ENCODE data around the gene NCMAP. TPM values are rescaled to one million over a fixed set of nuclear protein-coding genes. Genes with fewer than 3 reads are reported as not detected.

The NCMAP gene
- total RNA-seq, 2 donors from 2014 or later = 0.76 to 1.3 TPM

GRCh38 chr1:24622218-24622617 is 66.3 kb downstream of the NCMAP start:
- Mint-ChIP-seq H3K27me3 (ENCODE audit: low read depth) (peaks cover 42% of the 10 kb centered on the region), H3K9me3 (no peaks in the 10 kb centered on the region), H3K27ac (no peak overlapping the region), H3K4me1 (ENCODE audit: low read depth) (no peaks in the 10 kb centered on the region), H3K36me3 (ENCODE audit: insufficient read depth in 2 of 2) (no peaks in the 10 kb centered on the region), H3K4me3 (no peak overlapping the region)
- no peak for ATAC-seq (replicated peaks in 1 of 2)
- DNase-seq = no peak

DNA sequence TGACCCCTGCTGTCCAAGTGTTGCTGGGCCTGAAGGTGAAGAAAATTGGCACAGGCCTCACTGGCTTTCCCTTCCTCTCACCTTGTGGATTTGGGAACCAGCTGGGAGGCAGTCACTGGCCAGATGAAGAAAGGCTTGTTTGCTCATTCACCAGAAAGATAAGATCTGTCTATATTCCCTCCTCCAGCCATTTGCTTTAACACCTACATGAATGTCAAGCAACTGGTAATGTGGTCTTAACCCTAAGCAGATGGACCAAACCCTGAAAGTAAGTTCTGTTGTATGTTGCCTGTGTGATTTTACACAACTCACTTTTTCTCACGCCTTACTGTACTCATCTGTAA is 76.9 kb downstream of the NCMAP start:
- Mint-ChIP-seq H3K27me3 (ENCODE audit: low read depth) (no peaks in the 10 kb centered on the region), H3K9me3 (no peaks in the 10 kb centered on the region), H3K4me3 (no peak overlapping the region), H3K4me1 (ENCODE audit: low read depth) (peaks cover 12% of the 10 kb centered on the region), H3K36me3 (ENCODE audit: insufficient read depth in 2 of 2) (no peaks in the 10 kb centered on the region), H3K27ac (no peak overlapping the region)
- DNase-seq (no peak), ATAC-seq (replicated peaks in 1 of 2) (no peak)

- no peaks in the 10 kb centered on the region for H3K9me3 Mint-ChIP-seq
- no peaks in the 10 kb centered on the region for H3K27me3 Mint-ChIP-seq (ENCODE audit: low read depth)
- H3K4me1 Mint-ChIP-seq (ENCODE audit: low read depth) = peaks cover 27% of the 10 kb centered on the region
- DNase-seq = no peak
- peak overlapping the region; percentile 45 for H3K27ac Mint-ChIP-seq
- ATAC-seq (replicated peaks in 1 of 2) = peak; percentile 64 to 82
- no peak overlapping the region for H3K4me3 Mint-ChIP-seq
- no peaks in the 10 kb centered on the region for H3K36me3 Mint-ChIP-seq (ENCODE audit: insufficient read depth in 2 of 2)
Measured at GRCh38 chr1:24635195-24635843, 79.4 kb downstream of the NCMAP start.

DNA sequence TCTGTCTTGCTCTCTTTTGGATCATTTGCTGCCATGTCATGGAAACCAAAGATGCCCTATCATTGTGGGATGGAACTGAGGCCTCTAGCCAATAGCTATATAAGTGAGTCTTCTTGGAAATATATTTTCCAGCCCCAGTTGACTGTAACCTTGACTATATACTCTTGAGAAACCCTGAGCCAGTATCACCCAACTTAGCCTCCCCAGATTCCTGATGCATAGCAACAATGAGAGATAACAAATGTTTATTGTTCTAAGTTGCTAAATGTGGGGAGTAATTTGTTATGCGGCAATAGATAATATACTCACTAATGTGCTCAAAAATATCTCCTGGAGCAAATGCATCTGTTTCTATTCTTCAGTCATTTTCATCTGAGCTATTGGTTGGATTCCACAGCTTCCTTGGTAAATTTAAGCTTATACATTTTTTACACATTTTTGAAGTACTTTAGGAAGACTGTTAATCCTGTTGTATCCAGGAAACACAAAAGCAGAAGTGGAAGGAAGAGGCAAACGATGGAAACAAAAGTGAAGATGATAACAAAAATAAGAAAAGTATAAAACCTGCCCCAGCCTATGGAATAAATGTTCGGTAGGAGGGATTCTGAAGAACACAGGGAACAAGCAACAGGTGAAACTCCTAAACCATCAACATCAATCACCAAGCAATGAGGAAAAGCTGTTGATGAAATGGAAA is 80.9 kb downstream of the NCMAP start:
- Mint-ChIP-seq H3K27me3 (ENCODE audit: low read depth) (no peaks in the 10 kb centered on the region), H3K4me1 (ENCODE audit: low read depth) (peaks cover 41% of the 10 kb centered on the region), H3K27ac (no peak overlapping the region), H3K9me3 (no peaks in the 10 kb centered on the region), H3K36me3 (ENCODE audit: insufficient read depth in 2 of 2) (peaks cover 3% of the 10 kb centered on the region in 2 donors), H3K4me3 (no peak overlapping the region)
- no peak for ATAC-seq (replicated peaks in 1 of 2)
- no peak for DNase-seq

GRCh38 chr1:24639094-24639493 is 83.2 kb downstream of the NCMAP start:
- Mint-ChIP-seq H3K4me3 (peak overlapping the region in 1 of 2 donors; percentile 21), H3K36me3 (ENCODE audit: insufficient read depth in 2 of 2) (peaks cover 6 to 8% of the 10 kb centered on the region in 2 donors), H3K9me3 (no peaks in the 10 kb centered on the region), H3K27me3 (ENCODE audit: low read depth) (no peaks in the 10 kb centered on the region), H3K27ac (peak overlapping the region; percentile 51), H3K4me1 (ENCODE audit: low read depth) (peaks cover 44% of the 10 kb centered on the region)
- DNase-seq = no peak
- no peak for ATAC-seq (replicated peaks in 1 of 2)

DNA sequence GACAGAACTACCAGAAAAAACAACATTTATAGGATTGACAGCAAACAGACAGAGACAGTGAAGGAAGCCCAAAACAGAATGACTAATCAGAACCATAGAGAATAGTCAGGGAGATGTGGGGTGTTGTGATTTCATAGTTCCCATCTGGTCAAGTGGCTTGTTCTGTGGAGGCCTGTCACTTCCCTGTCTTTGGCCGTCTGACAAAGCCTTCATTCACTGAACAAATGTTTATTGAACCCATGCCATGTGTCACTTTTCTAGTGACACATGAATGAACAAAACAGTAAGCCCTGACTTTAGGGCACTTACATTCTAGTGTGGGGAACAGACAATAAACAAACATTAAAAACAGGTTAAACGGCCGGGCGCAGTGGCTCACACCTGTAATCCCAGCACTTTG is 84.0 kb downstream of the NCMAP start:
- peak overlapping the region; percentile 61 for H3K27ac Mint-ChIP-seq
- peaks cover 7 to 8% of the 10 kb centered on the region in 2 donors for H3K36me3 Mint-ChIP-seq (ENCODE audit: insufficient read depth in 2 of 2)
- ATAC-seq (replicated peaks in 1 of 2) (no peak), DNase-seq (no peak)
- H3K9me3 Mint-ChIP-seq = no peaks in the 10 kb centered on the region
- peak overlapping the region; percentile 21 to 92 for H3K4me3 Mint-ChIP-seq
- H3K27me3 Mint-ChIP-seq (ENCODE audit: low read depth) = no peaks in the 10 kb centered on the region
- H3K4me1 Mint-ChIP-seq (ENCODE audit: low read depth) = peaks cover 51% of the 10 kb centered on the region

DNA sequence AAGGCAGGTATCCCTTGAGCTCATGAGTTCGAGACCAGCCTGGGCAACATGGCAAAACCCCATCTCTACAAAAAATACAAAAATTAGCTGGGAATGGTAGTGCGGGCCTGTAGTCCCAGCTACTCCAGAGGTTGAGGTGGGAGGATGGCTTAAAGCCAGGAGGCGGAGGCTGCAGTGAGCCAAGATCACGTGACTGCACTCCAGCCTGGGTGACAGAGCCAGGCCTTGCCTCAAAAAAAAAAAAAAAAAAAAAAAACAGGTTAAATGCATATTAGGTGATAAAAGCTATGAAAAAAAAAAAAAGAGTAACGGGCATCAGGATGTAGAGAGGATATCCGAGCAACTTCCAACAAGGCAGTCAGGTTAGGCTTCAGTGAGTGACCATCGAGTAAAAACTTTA is 84.4 kb downstream of the NCMAP start:
- H3K9me3 Mint-ChIP-seq = no peaks in the 10 kb centered on the region
- H3K27me3 Mint-ChIP-seq (ENCODE audit: low read depth) = no peaks in the 10 kb centered on the region
- peaks cover 8 to 9% of the 10 kb centered on the region in 2 donors for H3K36me3 Mint-ChIP-seq (ENCODE audit: insufficient read depth in 2 of 2)
- peak overlapping the region; percentile 61 for H3K27ac Mint-ChIP-seq
- peaks cover 51% of the 10 kb centered on the region for H3K4me1 Mint-ChIP-seq (ENCODE audit: low read depth)
- DNase-seq (no peak), ATAC-seq (replicated peaks in 1 of 2) (no peak)
- peak overlapping the region; percentile 9 to 92 for H3K4me3 Mint-ChIP-seq

DNA sequence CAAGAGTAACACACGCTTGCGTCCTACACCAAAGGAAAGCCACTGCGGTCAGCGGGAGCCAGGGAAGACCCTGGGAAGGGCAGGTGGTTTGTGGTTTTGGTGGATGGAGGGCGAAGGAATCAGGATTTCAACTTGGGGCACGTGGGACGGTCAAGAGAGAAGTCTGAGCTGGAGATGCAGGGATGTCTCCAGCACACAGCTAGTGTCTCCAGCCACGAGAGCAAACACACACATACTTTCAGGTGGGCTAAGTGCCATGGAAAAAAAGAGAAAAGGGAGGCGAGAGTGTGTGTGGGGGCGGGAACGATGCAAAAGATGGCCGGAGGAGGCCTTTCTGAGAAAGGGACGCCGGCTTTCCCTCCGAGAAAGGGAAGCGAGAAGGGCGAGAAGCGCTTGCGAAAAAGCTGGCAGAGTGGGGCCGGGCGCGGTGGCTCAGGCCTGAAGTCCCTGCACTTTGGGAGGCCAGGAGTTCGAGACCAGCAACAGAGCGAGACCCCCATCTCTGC is 85.8 kb downstream of the NCMAP start:
- H3K36me3 Mint-ChIP-seq (ENCODE audit: insufficient read depth in 2 of 2) = peaks cover 8 to 13% of the 10 kb centered on the region in 2 donors
- H3K4me3 Mint-ChIP-seq = peak overlapping the region; percentile 90 to 92
- peak; percentile 36 to 49 for DNase-seq
- no peaks in the 10 kb centered on the region for H3K27me3 Mint-ChIP-seq (ENCODE audit: low read depth)
- ATAC-seq (replicated peaks in 1 of 2) = no peak
- peak overlapping the region; percentile 90 for H3K27ac Mint-ChIP-seq
- no peaks in the 10 kb centered on the region for H3K9me3 Mint-ChIP-seq
- peaks cover 57% of the 10 kb centered on the region for H3K4me1 Mint-ChIP-seq (ENCODE audit: low read depth)

GRCh38 chr1:24642481-24643362 is 86.8 kb downstream of the NCMAP start, which contains the start of gene SRRM1:
TSS of gene SRRM1 (plus strand) at chr1:24643302. CDS start at chr1:24643327, 25 bp downstream.
- Mint-ChIP-seq H3K27ac (peak within 1 kb of the TSS; percentile 98), H3K4me3 (peak within 1 kb of the TSS; percentile 90 to 92), H3K27me3 (ENCODE audit: low read depth) (no peaks in the 10 kb centered on the region), H3K4me1 (ENCODE audit: low read depth) (peaks cover 66% of the 10 kb centered on the region), H3K9me3 (no peaks in the 10 kb centered on the region), H3K36me3 (ENCODE audit: insufficient read depth in 2 of 2) (peaks cover 11 to 23% of the 10 kb centered on the region in 2 donors)
- ATAC-seq (replicated peaks in 1 of 2) (peak; percentile 92 to 93), DNase-seq (peak; percentile 98 to 99)

DNA sequence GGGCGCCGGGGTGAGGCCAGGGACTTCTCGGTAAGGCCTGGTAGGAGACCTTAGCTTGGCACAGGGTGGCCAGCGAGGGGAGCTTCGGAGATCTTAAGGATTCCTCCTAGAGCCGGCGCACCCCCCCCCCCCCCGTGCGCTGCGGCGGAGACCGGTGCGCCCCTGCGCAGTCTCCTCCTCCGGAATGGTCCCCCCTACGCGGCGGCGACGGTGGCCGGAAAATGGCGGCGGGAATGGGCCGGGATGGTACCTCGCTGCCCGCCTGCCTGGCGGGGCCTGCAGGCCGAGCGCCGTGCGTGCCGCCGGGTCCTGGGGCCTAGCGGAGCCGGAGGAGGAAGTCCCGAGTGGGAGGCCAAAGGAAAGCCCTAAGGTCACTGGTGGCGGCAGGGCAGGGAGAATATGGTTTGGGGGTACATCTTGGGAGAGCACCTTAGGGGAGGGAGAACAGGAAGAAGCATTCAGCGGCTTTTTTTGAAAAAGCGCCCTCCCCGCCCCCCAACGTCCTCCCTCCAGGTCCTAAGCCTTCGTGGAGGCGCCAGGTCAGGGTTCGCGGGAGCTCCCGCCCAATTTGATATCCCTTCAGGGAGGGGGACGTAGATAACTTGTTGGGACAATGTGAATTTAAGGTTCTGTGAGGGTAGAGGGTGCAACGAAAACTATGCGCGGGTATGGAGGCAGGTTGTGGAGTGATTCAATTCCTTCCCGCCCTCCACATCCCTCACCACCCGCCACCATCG is 87.6 kb downstream of the NCMAP start:
- peak overlapping the region; percentile 98 for H3K27ac Mint-ChIP-seq
- no peaks in the 10 kb centered on the region for H3K27me3 Mint-ChIP-seq (ENCODE audit: low read depth)
- H3K36me3 Mint-ChIP-seq (ENCODE audit: insufficient read depth in 2 of 2) = peaks cover 11 to 27% of the 10 kb centered on the region in 2 donors
- DNase-seq (peak; percentile 61 to 64), ATAC-seq (replicated peaks in 1 of 2) (peak; percentile 25 to 33)
- H3K9me3 Mint-ChIP-seq = no peaks in the 10 kb centered on the region
- H3K4me1 Mint-ChIP-seq (ENCODE audit: low read depth) = peaks cover 74% of the 10 kb centered on the region
- H3K4me3 Mint-ChIP-seq = peak overlapping the region; percentile 90 to 92

DNA sequence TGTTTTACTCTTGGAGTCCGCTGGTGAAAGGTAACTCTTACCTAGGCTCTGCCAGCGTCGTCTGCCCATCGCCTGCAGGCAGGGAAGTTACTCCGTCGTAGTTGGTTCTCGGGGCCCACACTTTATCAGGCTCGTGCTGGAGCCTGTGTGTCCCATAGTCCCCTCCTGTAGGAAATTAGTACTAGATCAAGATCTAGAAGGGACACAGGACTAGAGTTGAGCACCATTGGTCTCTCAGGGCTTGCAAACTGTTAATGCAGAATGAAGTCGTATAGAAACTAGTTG is 88.2 kb downstream of the NCMAP start:
- Mint-ChIP-seq H3K27ac (peak overlapping the region; percentile 98), H3K9me3 (no peaks in the 10 kb centered on the region), H3K36me3 (ENCODE audit: insufficient read depth in 2 of 2) (peaks cover 11 to 32% of the 10 kb centered on the region in 2 donors), H3K27me3 (ENCODE audit: low read depth) (no peaks in the 10 kb centered on the region), H3K4me3 (peak overlapping the region; percentile 90 to 92), H3K4me1 (ENCODE audit: low read depth) (peaks cover 77% of the 10 kb centered on the region)
- ATAC-seq (replicated peaks in 1 of 2) = no peak
- no peak for DNase-seq

- no peaks in the 10 kb centered on the region for H3K27me3 Mint-ChIP-seq (ENCODE audit: low read depth)
- peaks cover 72% of the 10 kb centered on the region for H3K4me1 Mint-ChIP-seq (ENCODE audit: low read depth)
- no peaks in the 10 kb centered on the region for H3K9me3 Mint-ChIP-seq
- H3K27ac Mint-ChIP-seq = peak overlapping the region; percentile 81
- H3K36me3 Mint-ChIP-seq (ENCODE audit: insufficient read depth in 2 of 2) = peaks cover 18 to 64% of the 10 kb centered on the region in 2 donors
- peak overlapping the region in 1 of 2 donors; percentile 39 for H3K4me3 Mint-ChIP-seq
- DNase-seq (no peak), ATAC-seq (replicated peaks in 1 of 2) (peak in 1 of 2 donors; percentile 57)
Measured at GRCh38 chr1:24648919-24649318, 93.0 kb downstream of the NCMAP start.

All from activated T-cell treated with anti-CD3 and anti-CD28 coated beads, Interleukin-2, amount 50 U/mL, for 72 hours (primary cell).